HG02852 (cell line): ENCODE results near the gene PPP1R13B.

ENCODE experiments used
- ATAC-seq: cut with Tn5 transposase; IDR thresholded peaks from one replicate; pipeline ENCODE4 v1.9.1; 2021; ENCODE audit warnings: mild to moderate bottlenecking, moderate library complexity; ENCODE audit not compliant: unreplicated experiment

PPP1R13B gene

DNA sequence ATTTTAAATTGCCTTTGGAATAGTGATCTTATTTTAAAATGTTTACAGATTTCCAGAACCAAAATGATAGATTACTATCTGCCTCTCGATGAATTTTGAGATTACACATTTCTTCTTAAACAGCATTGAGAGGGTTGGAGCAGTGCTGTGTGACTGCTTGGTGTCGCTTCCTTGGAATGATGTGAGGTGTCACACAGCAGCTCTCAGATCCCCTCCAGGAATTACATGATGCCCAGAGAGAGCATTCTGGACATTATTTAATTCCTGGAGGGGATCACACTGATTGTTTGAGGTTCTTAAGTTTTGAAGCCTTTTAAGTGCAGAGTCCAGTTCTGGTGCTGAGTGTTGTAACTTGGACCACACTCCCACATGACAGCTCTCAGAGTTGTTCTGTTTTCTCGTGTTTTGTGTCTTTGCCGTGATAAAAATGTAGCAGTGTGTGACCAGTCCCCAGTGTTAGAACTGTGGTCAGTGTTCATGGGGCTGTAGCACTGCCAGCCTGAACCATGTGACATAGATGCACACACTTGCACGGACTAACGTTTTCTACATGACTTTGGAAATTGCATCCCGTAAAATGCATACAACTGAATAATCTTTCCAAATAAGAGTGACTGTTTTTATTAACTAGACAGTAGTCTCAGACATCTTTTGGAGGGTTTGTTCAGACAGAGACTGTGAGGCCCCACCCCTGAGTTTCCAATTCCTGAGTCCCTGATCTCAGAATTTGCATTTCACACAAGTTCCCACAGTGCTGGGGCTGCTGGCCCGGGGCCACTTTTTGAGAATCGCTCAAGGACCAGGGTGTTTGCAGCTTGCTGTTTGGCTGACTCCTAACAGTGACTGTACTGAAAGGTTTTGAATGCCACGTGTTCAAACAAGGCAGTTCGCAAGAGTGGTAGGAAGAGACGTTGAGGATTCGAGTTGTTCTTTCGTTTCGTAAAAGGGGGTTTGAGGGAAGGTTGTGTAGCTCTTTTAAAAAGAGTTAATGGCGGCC lies 158.2 kb downstream of the PPP1R13B start:
- no peak for ATAC-seq

DNA sequence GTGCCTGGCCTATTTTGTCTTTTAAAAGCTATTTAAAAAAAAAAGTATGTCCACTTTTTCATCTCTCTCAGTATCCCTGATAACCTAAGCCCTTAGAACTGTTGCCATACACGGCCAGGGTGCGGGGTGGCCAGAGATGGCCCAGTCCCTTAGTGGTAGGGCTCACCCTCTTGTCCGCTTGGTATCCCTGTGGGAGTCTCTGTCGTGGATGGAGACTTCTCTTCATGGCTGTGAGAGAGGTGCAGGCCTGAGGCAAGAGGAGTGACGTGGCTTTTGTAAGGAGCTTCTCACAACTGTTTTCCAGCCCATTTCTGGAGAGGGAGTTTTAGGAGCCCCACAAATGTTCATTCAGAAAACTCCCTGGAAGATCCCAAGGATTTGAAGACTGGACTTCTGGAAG lies 158.9 kb downstream of the PPP1R13B start:
- no peak for ATAC-seq

DNA sequence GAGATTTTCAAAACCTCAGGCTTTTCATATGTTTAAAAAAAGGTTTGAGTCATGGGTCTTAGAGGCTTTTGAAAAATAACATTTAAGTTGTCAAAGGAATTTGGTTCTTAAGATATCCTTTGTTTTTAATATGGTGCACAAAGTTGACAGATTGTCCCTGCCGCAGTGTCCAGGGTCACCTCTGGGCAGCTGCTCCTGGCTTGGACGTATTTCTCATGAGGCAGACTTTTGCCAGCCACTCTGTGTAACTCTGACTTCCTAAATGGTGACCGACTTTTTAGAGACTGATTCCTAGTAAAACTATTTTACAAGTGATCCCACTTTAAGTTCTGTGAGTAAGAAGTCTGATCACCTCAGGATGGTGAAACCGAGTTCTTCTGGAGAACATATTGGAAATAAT lies 159.7 kb downstream of the PPP1R13B start:
- no peak for ATAC-seq

DNA sequence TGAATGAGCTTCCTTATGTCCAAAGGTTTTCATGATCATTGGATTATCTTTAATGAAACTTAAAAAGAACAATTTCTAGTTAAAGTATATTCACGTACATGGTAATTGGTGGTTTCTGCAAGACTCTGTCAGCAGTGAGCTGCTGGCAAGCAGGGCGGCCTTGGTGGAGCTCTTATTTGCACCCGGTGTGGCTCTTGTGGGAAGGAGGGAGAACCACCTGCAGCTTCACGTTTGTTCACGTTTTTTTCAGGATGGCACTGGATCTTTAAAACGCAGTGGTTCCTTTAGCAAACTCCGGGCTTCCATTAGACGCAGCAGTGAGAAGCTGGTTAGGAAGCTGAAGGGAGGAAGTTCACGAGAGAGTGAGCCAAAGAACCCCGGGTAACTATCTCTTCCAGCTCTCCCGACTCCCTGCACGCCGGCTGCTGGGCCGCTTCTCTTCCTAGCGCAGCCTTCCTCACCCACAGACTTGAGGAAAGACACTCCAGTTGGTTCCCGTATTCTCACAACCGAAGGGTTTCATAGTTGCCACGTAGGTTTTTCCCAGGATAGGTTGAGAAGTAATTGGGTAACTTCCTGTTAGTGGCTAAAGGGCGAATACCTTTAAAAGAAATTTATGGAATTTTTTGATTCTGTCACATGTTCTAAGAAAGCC lies 160.4 kb downstream of the PPP1R13B start:
- no peak for ATAC-seq

DNA sequence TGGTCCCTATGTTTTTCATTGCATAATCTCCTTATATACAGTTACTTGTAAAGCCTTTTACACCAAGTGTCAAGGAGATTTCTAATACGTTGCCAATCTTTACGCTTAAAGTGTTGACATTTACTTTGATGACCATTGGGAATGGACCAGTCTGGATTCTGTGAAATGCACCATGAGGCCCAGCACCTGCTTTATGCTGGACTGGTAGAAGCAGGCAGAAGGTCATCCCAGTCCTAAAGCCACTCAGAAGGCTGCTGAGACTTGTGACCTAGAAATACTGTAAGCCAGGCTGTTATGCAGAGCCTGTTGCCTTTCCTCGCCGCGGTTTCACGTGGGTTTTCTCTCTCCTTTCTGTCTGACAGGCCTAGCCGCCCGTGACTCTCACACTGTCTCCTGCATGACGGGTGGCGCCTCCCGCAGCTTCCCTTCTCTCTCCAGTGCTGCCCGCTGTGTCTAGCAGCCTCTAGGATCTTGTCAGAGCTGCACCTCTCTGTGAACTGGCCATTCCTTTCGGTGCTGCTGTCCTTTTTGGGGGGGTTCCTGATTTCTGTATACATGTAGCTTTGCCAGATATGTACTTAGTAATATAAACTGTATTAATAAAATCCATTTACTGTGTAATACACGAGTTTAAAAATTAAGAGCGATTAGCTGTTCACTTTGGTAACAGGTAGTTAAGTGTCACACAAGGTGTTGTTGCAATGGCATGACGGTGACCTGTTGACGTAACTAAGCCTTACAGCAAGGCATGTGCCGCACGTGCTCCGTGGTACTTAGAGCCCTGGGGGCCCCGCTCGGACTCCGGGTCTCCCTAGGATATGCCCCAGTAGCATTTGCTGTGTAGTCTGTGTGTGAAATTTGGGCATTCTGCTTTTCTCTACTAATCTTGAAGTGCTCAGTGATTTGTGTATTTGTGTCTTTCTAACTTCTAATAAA lies 161.8 kb downstream of the PPP1R13B start:
- no peak for ATAC-seq

DNA sequence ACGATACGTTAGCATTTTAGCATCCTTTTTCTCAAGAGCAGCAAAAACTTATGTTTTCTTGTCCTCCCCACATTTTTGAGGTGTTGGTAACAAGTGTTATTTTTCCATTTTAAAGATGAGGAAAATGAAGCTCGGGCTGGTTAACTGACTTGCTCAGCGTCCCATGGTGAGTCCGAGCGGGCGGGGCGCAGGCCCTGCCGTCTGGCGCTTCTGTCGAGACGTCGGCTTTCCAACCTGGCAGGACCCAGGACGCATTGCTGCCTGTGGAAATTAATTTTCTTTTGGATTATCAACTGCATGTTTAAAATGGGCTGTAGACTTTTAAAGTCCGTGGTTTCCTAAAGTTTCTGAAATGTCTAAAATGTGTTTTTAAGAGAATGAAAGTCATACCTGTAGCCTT lies 162.5 kb downstream of the PPP1R13B start:
- ATAC-seq, result no peak

DNA sequence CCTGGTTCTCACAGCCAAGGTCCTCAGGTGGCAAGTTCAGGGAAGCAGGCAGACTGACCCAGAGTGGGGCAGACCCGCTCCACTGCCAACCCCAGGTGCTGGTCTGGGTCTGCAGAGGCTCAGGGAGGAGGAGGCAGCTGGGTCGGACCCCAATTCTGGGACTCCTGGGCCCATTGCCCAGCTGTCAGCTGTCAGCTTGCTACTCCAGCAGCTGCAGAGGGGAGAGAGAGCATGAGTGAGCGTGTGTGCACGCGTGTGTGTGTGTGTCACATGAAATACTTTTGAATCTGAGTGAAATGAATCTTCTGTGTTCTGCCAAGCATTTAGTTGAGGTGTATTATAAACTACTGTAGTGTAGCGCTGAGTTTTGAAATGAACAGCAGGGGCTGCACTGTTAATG lies 162.9 kb downstream of the PPP1R13B start:
- no peak for ATAC-seq
